ENCODE results near the gene PCDH12.

The PCDH12 gene

DNA sequence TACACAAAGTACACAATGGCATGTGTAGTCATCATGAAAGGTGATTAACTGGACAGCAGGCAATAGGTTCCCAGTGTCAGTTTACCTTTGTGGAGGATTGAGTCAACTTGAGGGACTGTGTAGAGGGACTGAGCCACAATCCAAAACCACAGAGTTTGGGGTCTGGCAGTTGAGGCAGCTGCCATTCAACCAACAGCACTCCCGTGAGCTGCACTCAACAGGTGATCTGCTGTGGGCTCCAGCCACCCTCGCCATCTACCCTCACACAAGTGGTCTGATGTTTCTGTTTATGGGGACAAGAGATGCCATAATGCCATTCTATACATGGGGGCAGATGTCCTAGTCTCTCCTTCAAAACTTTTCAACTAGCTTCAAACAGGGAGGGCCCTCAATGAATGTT, 37.2 kb downstream of the PCDH12 start:
- Histone ChIP-seq H3K27ac (ENCODE audit: low read depth, low read length) (no peak overlapping the region), H3K9me2 (replicated peaks; ENCODE audit: control insufficient read depth, low read length) (no peaks in the 10 kb centered on the region), H3K9me3 (ENCODE audit: control insufficient read depth, insufficient read depth, low read length) (no peaks in the 10 kb centered on the region), H3K36me3 (ENCODE audit: control insufficient read depth, low read length) (peaks cover 6% of the 10 kb centered on the region), H4K20me1 (ENCODE audit: control insufficient read depth, insufficient read depth, low read depth, low read length) (no peaks in the 10 kb centered on the region), H3K4me2 (ENCODE audit: low read length) (no peak overlapping the region), H3K27me3 (ENCODE audit: control insufficient read depth, low read length) (no peaks in the 10 kb centered on the region), H3K4me3 (ENCODE audit: low read length) (no peak overlapping the region), H3F3A (ENCODE audit: control insufficient read depth, insufficient read depth) (peaks cover 5% of the 10 kb centered on the region; the same call in 1 of the 2 replicates), H3K4me1 (ENCODE audit: control insufficient read depth, low read length) (peaks cover 28% of the 10 kb centered on the region), H3K79me2 (ENCODE audit: control insufficient read depth, low read length) (peaks cover 18% of the 10 kb centered on the region)
- TF ChIP-seq EZH2phosphoT487 (IDR thresholded peaks at IDR 0.05; ENCODE audit: borderline replicate concordance, low read length) = no peak
- TF ChIP-seq CTCF (IDR thresholded peaks at IDR 0.05; ENCODE audit: low read depth, low read length, poor library complexity, severe bottlenecking) = no peak

GRCh38 chr5:141919218-141920119, 38.5 kb downstream of the PCDH12 start:
- Histone ChIP-seq H3K4me1 (ENCODE audit: control insufficient read depth, low read length) (peaks cover 32% of the 10 kb centered on the region), H4K20me1 (ENCODE audit: control insufficient read depth, insufficient read depth, low read depth, low read length) (no peaks in the 10 kb centered on the region), H3K36me3 (ENCODE audit: control insufficient read depth, low read length) (no peaks in the 10 kb centered on the region), H3K9me3 (ENCODE audit: control insufficient read depth, insufficient read depth, low read length) (no peaks in the 10 kb centered on the region), H3K4me2 (ENCODE audit: low read length) (no peak overlapping the region), H3F3A (ENCODE audit: control insufficient read depth, insufficient read depth) (peaks cover 9% of the 10 kb centered on the region; the same call in 1 of the 2 replicates), H3K27me3 (ENCODE audit: control insufficient read depth, low read length) (no peaks in the 10 kb centered on the region), H3K4me3 (ENCODE audit: low read length) (no peak overlapping the region), H3K9me2 (replicated peaks; ENCODE audit: control insufficient read depth, low read length) (no peaks in the 10 kb centered on the region), H3K27ac (ENCODE audit: low read depth, low read length) (no peak overlapping the region), H3K79me2 (ENCODE audit: control insufficient read depth, low read length) (peaks cover 13% of the 10 kb centered on the region)
- TF ChIP-seq EZH2phosphoT487 (IDR thresholded peaks at IDR 0.05; ENCODE audit: borderline replicate concordance, low read length) (no peak), CTCF (IDR thresholded peaks at IDR 0.05; ENCODE audit: low read depth, low read length, poor library complexity, severe bottlenecking) (no peak)

- peaks cover 12% of the 10 kb centered on the region; the same call in 1 of the 2 replicates for H3F3A ChIP-seq (ENCODE audit: control insufficient read depth, insufficient read depth)
These were observed 40.2 kb downstream of the PCDH12 start for GRCh38 chr5:141917760-141918159.

More at GRCh38 chr5:141917760-141918159, 40.2 kb downstream of the PCDH12 start:
- no peak for TF ChIP-seq CTCF (IDR thresholded peaks at IDR 0.05; ENCODE audit: low read depth, low read length, poor library complexity, severe bottlenecking)
- Histone ChIP-seq H3K27ac (ENCODE audit: low read depth, low read length) (no peak overlapping the region), H3K9me2 (replicated peaks; ENCODE audit: control insufficient read depth, low read length) (no peaks in the 10 kb centered on the region), H3K79me2 (ENCODE audit: control insufficient read depth, low read length) (peaks cover 2% of the 10 kb centered on the region; the same call in 1 of the 2 replicates), H3K9me3 (ENCODE audit: control insufficient read depth, insufficient read depth, low read length) (no peaks in the 10 kb centered on the region), H3K4me2 (ENCODE audit: low read length) (no peak overlapping the region), H3K36me3 (ENCODE audit: control insufficient read depth, low read length) (no peaks in the 10 kb centered on the region), H4K20me1 (ENCODE audit: control insufficient read depth, insufficient read depth, low read depth, low read length) (no peaks in the 10 kb centered on the region), H3K4me3 (ENCODE audit: low read length) (no peak overlapping the region), H3K4me1 (ENCODE audit: control insufficient read depth, low read length) (peaks cover 37% of the 10 kb centered on the region), H3K27me3 (ENCODE audit: control insufficient read depth, low read length) (peaks cover 12% of the 10 kb centered on the region)
